HCT116 (cell line): ENCODE data around the gene SYNPO.

ENCODE experiments used
- ATF3 ChIP-seq: IDR thresholded peaks from 2 replicates; pipeline ENCODE4 v1.6.1; 2012
- ELF1 ChIP-seq: IDR thresholded peaks from 2 replicates; pipeline ENCODE4 v1.6.1; 2012; ENCODE audit warnings: low read depth, borderline replicate concordance
- EZH2 ChIP-seq: fragments of 200-600 bp; sonication (generic); IDR thresholded peaks from 2 replicates; pipeline ENCODE4 v1.6.1; 2017; ENCODE audit warnings: antibody characterized with exemption, mixed run types
- POLR2A ChIP-seq: IDR thresholded peaks from 2 replicates; pipeline ENCODE4 v1.7.0; 2011; ENCODE audit warnings: borderline replicate concordance; ENCODE audit not compliant: insufficient read depth, insufficient read length; ENCODE audit errors: extremely low read depth
- POLR2AphosphoS5 ChIP-seq: IDR thresholded peaks from 2 replicates; pipeline ENCODE4 v1.6.1; 2011; ENCODE audit warnings: mild to moderate bottlenecking, low read depth, low read length, moderate library complexity
- SP1 ChIP-seq: IDR thresholded peaks from 2 replicates; pipeline ENCODE4 v1.6.1; 2012; ENCODE audit warnings: low read depth
- YY1 ChIP-seq: IDR thresholded peaks from 2 replicates; pipeline ENCODE4 v1.6.1; 2011; ENCODE audit warnings: low read length, low read depth, moderate library complexity, mild to moderate bottlenecking; ENCODE audit not compliant: insufficient replicate concordance; ENCODE audit errors: extremely low read depth
- TF ChIP-seq, protein P1 (sequence below), 3 experiments: fragments of 200-600 bp in 1 of 3; sonication (generic) in 1 of 3; IDR thresholded peaks in 2 of 3; conservative IDR thresholded peaks in 1 of 3; 2 replicates each; pipeline ENCODE4 v1.5.1; 2012 to 2017; ENCODE audit warnings: low read depth in 2 of 3, low read length in 2 of 3, antibody characterized with exemption in 1 of 3, borderline replicate concordance in 1 of 3, control low read depth in 1 of 3, mild to moderate bottlenecking in 1 of 3, mixed read lengths in 1 of 3, mixed run types in 1 of 3, moderate library complexity in 1 of 3; ENCODE audit not compliant: insufficient read depth in 1 of 3
- TF ChIP-seq, protein P2 (sequence below): IDR thresholded peaks from 2 replicates; pipeline ENCODE4 v1.6.1; 2012; ENCODE audit warnings: low read depth
- TF ChIP-seq, protein P3 (sequence below): IDR thresholded peaks from 2 replicates; pipeline ENCODE4 v1.6.1; 2011; ENCODE audit warnings: mild to moderate bottlenecking, low read length, moderate library complexity; ENCODE audit not compliant: insufficient replicate concordance; ENCODE audit errors: extremely low read depth

- TF ChIP-seq POLR2A: no peak
- TF ChIP-seq ELF1: no peak
- TF ChIP-seq, protein P1, sequence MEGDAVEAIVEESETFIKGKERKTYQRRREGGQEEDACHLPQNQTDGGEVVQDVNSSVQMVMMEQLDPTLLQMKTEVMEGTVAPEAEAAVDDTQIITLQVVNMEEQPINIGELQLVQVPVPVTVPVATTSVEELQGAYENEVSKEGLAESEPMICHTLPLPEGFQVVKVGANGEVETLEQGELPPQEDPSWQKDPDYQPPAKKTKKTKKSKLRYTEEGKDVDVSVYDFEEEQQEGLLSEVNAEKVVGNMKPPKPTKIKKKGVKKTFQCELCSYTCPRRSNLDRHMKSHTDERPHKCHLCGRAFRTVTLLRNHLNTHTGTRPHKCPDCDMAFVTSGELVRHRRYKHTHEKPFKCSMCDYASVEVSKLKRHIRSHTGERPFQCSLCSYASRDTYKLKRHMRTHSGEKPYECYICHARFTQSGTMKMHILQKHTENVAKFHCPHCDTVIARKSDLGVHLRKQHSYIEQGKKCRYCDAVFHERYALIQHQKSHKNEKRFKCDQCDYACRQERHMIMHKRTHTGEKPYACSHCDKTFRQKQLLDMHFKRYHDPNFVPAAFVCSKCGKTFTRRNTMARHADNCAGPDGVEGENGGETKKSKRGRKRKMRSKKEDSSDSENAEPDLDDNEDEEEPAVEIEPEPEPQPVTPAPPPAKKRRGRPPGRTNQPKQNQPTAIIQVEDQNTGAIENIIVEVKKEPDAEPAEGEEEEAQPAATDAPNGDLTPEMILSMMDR (IDR thresholded peaks at IDR 0.05 in 2 of 3, conservative IDR thresholded peaks at IDR 0.05 in 1 of 3; ENCODE audit: borderline replicate concordance in 1 of 3, insufficient read depth in 1 of 3, low read depth in 2 of 3, low read length in 2 of 3): no peak
- no peak for TF ChIP-seq SP1
- no peak for TF ChIP-seq POLR2AphosphoS5
- no peak for TF ChIP-seq EZH2
- TF ChIP-seq, protein P2, sequence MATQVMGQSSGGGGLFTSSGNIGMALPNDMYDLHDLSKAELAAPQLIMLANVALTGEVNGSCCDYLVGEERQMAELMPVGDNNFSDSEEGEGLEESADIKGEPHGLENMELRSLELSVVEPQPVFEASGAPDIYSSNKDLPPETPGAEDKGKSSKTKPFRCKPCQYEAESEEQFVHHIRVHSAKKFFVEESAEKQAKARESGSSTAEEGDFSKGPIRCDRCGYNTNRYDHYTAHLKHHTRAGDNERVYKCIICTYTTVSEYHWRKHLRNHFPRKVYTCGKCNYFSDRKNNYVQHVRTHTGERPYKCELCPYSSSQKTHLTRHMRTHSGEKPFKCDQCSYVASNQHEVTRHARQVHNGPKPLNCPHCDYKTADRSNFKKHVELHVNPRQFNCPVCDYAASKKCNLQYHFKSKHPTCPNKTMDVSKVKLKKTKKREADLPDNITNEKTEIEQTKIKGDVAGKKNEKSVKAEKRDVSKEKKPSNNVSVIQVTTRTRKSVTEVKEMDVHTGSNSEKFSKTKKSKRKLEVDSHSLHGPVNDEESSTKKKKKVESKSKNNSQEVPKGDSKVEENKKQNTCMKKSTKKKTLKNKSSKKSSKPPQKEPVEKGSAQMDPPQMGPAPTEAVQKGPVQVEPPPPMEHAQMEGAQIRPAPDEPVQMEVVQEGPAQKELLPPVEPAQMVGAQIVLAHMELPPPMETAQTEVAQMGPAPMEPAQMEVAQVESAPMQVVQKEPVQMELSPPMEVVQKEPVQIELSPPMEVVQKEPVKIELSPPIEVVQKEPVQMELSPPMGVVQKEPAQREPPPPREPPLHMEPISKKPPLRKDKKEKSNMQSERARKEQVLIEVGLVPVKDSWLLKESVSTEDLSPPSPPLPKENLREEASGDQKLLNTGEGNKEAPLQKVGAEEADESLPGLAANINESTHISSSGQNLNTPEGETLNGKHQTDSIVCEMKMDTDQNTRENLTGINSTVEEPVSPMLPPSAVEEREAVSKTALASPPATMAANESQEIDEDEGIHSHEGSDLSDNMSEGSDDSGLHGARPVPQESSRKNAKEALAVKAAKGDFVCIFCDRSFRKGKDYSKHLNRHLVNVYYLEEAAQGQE: no peak
- TF ChIP-seq, protein P3, sequence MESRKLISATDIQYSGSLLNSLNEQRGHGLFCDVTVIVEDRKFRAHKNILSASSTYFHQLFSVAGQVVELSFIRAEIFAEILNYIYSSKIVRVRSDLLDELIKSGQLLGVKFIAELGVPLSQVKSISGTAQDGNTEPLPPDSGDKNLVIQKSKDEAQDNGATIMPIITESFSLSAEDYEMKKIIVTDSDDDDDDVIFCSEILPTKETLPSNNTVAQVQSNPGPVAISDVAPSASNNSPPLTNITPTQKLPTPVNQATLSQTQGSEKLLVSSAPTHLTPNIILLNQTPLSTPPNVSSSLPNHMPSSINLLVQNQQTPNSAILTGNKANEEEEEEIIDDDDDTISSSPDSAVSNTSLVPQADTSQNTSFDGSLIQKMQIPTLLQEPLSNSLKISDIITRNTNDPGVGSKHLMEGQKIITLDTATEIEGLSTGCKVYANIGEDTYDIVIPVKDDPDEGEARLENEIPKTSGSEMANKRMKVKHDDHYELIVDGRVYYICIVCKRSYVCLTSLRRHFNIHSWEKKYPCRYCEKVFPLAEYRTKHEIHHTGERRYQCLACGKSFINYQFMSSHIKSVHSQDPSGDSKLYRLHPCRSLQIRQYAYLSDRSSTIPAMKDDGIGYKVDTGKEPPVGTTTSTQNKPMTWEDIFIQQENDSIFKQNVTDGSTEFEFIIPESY: no peak
- TF ChIP-seq ATF3: no peak
- no peak for TF ChIP-seq YY1
These were observed 9.8 kb upstream of the SYNPO start for GRCh38 chr5:150630461-150631325.
